CD4-positive, alpha-beta memory T cell (primary cell): Measurements from ENCODE around the gene FBXO31. TPM values are rescaled to one million over a fixed set of nuclear protein-coding genes. Genes with fewer than 3 reads are reported as not detected.

ENCODE experiments used
- CTCF ChIA-PET: fragments of 350-600 bp; sonication (Branson Sonifier 250); formaldehyde crosslinking; loops from one replicate; lab custom pipeline; 2021; ENCODE audit warnings: inconsistent platforms; ENCODE audit not compliant: partially characterized antibody; lab: Charles Lee
- POLR2A ChIA-PET: fragments of 350-600 bp; sonication (Branson Sonifier 250); formaldehyde crosslinking; loops from one replicate; lab custom pipeline; 2021; ENCODE audit not compliant: partially characterized antibody; lab: Charles Lee
- DNase-seq, 5 donors: peaks; one replicate each; pipeline versions ENCODE4 v3.0.0 to v3.0.0-alpha.2; 2020 to 2022; ENCODE audit warnings: mixed read lengths in 1 of 5
- H3K27ac ChIP-seq: one replicate; pipeline ENCODE4 v1.7.0; 2013; ENCODE audit warnings: low read depth, low read length
- H3K27me3 ChIP-seq: 2 replicates; pipeline ENCODE4 v1.7.0; 2013; ENCODE audit warnings: mild to moderate bottlenecking, low read length, moderate library complexity; ENCODE audit not compliant: insufficient read depth
- H3K36me3 ChIP-seq: 2 replicates; pipeline ENCODE4 v1.7.0; 2013; ENCODE audit warnings: mild to moderate bottlenecking, low read length, moderate library complexity; ENCODE audit not compliant: insufficient read depth
- H3K4me1 ChIP-seq: 2 replicates; pipeline ENCODE4 v1.7.0; 2013; ENCODE audit warnings: mild to moderate bottlenecking, low read length, moderate library complexity; ENCODE audit not compliant: insufficient read depth
- H3K4me3 ChIP-seq, 2 donors: one replicate each; pipeline ENCODE4 v1.7.0; 2013; ENCODE audit warnings: low read length in 2 of 2, mild to moderate bottlenecking in 1 of 2
- H3K9me3 ChIP-seq, 2 donors: one replicate each; pipeline ENCODE4 v1.7.0; 2013; ENCODE audit warnings: low read length in 2 of 2, control low read depth in 1 of 2; ENCODE audit not compliant: control insufficient read depth in 1 of 2
- H3K27ac Mint-ChIP-seq, 7 donors: one replicate each; pipeline ENCODE4 v1.8.0; 2020 to 2021; ENCODE audit warnings: mixed read lengths in 7 of 7, mild to moderate bottlenecking in 6 of 7, inconsistent platforms in 3 of 7, moderate library complexity in 3 of 7
- H3K27me3 Mint-ChIP-seq, 2 donors: one replicate each; pipeline ENCODE4 v1.8.0; 2020 to 2021; ENCODE audit warnings: mixed read lengths in 2 of 2
- H3K36me3 Mint-ChIP-seq, 2 donors: one replicate each; pipeline ENCODE4 v1.8.0; 2020 to 2021; ENCODE audit warnings: mixed read lengths in 2 of 2, inconsistent platforms in 1 of 2, mild to moderate bottlenecking in 1 of 2
- H3K4me1 Mint-ChIP-seq, 4 donors: one replicate each; pipeline ENCODE4 v1.8.0; 2020 to 2021; ENCODE audit warnings: mixed read lengths in 4 of 4, mild to moderate bottlenecking in 1 of 4
- H3K4me3 Mint-ChIP-seq, 8 donors: one replicate each; pipeline ENCODE4 v1.8.0; 2020 to 2021; ENCODE audit warnings: mixed read lengths in 8 of 8, mild to moderate bottlenecking in 7 of 8, moderate library complexity in 6 of 8, inconsistent platforms in 3 of 8
- H3K9me3 Mint-ChIP-seq, 8 donors: one replicate each; pipeline ENCODE4 v1.8.0; 2020 to 2021; ENCODE audit warnings: mixed read lengths in 8 of 8, mild to moderate bottlenecking in 5 of 8, inconsistent platforms in 3 of 8, moderate library complexity in 1 of 8
- intact Hi-C: fragments of 100-400 bp; cut with micrococcal nuclease; formaldehyde crosslinking; loops from one replicate; pipeline ENCODE4 v1.15.1; 2023
- polyA plus RNA-seq, 2 donors: library from polyadenylated mRNA; unstranded; fragments of 300-500 nt; fragmentation: Illumina TruSeq; gene quantifications; one replicate each; pipeline ENCODE4 v1.2.3, GENCODE V29; 2021
- total RNA-seq, 2 experiments: library from RNA; stranded (reverse); gene quantifications; one replicate each; pipeline ENCODE4 v1.2.3, GENCODE V29; 2021

Gene FBXO31
- total and polyA plus RNA-seq, 4 experiments from 2014 or later = 22.9 to 44.6 (median 34.5) TPM

DNA sequence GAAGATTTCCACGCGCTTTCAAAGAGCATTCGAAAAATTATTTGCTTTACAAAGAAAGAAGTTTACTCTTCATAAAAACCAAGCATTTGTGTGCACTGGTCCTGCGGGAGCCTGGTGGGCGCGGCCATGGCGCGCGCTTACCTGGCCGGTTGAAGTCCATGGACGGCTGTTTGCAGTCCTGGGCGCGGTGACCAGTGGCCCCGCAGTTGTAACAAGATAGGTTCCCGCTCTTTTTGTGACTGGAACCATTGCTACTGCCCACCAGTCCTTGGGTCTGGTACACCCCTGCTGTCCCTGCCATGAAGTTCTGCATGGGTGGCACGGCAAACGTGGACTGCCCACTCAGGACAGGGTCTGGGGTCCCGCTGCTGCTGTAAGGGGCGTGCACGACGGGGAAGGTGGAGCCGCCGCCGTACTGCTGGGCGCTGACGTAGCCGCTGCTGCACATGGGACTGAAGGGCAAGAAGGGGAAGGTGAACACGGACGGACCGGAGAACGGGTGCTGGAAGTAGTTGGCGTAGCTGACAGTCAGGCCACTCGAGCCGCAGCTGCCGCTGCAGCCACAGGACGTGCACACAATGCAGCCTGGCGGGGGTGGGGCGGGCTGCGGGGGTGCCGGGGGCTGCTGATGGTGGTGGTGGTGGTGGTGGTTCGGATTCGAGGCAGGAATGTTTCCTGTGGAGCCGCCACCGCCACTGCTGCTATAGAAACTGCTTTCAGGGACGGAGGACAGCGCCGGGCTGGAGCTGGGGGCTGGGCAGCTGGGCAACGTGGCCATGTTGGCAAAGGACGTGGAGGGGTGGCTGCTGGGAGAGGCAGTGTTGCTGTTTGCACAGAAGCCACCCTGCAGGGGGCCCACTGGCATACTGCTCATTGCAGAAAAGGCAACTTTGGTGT lies 28.0 kb upstream of the FBXO31 start:
- no peaks in the 10 kb centered on the region for H3K9me3 ChIP-seq
- ChIA-PET POLR2A (no interaction called here), CTCF (no interaction called here)
- no peak for DNase-seq
- no peak overlapping the region for H3K27ac ChIP-seq
- Mint-ChIP-seq H3K4me3 (peak overlapping the region in 1 of 8 donors; percentile 61), H3K4me1 (peaks cover 0 to 3% (median 0%) of the 10 kb centered on the region in 4 donors), H3K36me3 (peaks cover 20 to 54% of the 10 kb centered on the region in 2 donors), H3K27me3 (no peaks in the 10 kb centered on the region), H3K27ac (peak overlapping the region in 1 of 7 donors; percentile 10), H3K9me3 (no peaks in the 10 kb centered on the region)
- H3K4me3 ChIP-seq = no peak overlapping the region
- intact Hi-C loops = no loop called here
- H3K36me3 ChIP-seq = peaks cover 15% of the 10 kb centered on the region
- H3K27me3 ChIP-seq = no peaks in the 10 kb centered on the region
- no peaks in the 10 kb centered on the region for H3K4me1 ChIP-seq

DNA sequence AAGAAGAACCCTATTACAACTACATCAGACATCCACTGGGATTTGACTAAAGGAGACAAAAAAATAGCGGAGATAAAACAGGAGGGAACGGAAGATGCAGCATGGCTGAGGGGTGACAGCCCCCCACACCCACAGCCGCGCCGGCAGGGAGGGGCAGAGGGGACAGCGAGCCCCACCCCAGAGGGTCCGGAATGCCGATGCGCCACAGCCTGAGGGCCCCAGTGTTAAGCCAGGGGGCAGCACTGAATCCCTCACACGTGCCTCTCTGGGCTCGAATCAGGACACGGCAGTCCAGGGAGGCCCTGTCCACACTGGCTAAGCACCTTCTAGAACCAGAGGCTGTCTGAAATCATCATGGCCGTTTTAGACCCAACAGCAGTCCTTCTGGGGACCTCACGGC lies 27.4 kb upstream of the FBXO31 start:
- ChIA-PET POLR2A (no interaction called here), CTCF (no interaction called here)
- no peaks in the 10 kb centered on the region for H3K27me3 Mint-ChIP-seq
- peaks cover 0 to 3% (median 0%) of the 10 kb centered on the region in 4 donors for H3K4me1 Mint-ChIP-seq
- H3K27ac Mint-ChIP-seq = peak overlapping the region in 2 of 7 donors; percentile 45 to 55
- peaks cover 12% of the 10 kb centered on the region for H3K36me3 ChIP-seq
- no peak overlapping the region for H3K4me3 ChIP-seq
- H3K27ac ChIP-seq = no peak overlapping the region
- no peak overlapping the region for H3K4me3 Mint-ChIP-seq
- peaks cover 20 to 55% of the 10 kb centered on the region in 2 donors for H3K36me3 Mint-ChIP-seq
- no peak for DNase-seq
- H3K9me3 ChIP-seq = no peaks in the 10 kb centered on the region
- H3K27me3 ChIP-seq = no peaks in the 10 kb centered on the region
- intact Hi-C loops = no loop called here
- no peaks in the 10 kb centered on the region for H3K4me1 ChIP-seq
- H3K9me3 Mint-ChIP-seq = no peaks in the 10 kb centered on the region

GRCh38 chr16:87410530-87410929 lies 27.0 kb upstream of the FBXO31 start:
- Histone ChIP-seq H3K27ac (no peak overlapping the region), H3K4me3 (no peak overlapping the region), H3K4me1 (no peaks in the 10 kb centered on the region), H3K27me3 (no peaks in the 10 kb centered on the region), H3K36me3 (peaks cover 14% of the 10 kb centered on the region), H3K9me3 (no peaks in the 10 kb centered on the region)
- CTCF ChIA-PET = interaction anchor here (0.7 kb wide), 1 partner anchor 17 kb away, joined by 3 read pairs; no protein-coding TSS in a partner anchor
- H3K9me3 Mint-ChIP-seq = no peaks in the 10 kb centered on the region
- intact Hi-C loops = no loop called here
- no peaks in the 10 kb centered on the region for H3K27me3 Mint-ChIP-seq
- H3K4me1 Mint-ChIP-seq = peaks cover 0 to 3% (median 0%) of the 10 kb centered on the region in 4 donors
- peaks cover 19 to 55% of the 10 kb centered on the region in 2 donors for H3K36me3 Mint-ChIP-seq
- H3K27ac Mint-ChIP-seq = peak overlapping the region in 2 of 7 donors; percentile 45 to 55
- POLR2A ChIA-PET = no interaction called here
- no peak overlapping the region for H3K4me3 Mint-ChIP-seq
- DNase-seq = no peak

- ChIA-PET CTCF (interaction anchor here (0.7 to 1.0 kb wide), 2 partner anchors 15 to 16 kb away, joined by 3 read pairs; no protein-coding TSS in a partner anchor), POLR2A (no interaction called here)
- no peak overlapping the region for H3K27ac Mint-ChIP-seq
- H3K36me3 Mint-ChIP-seq = peaks cover 14 to 58% of the 10 kb centered on the region in 2 donors
- intact Hi-C loops = no loop called here
- Histone ChIP-seq H3K27me3 (no peaks in the 10 kb centered on the region), H3K27ac (no peak overlapping the region), H3K9me3 (no peaks in the 10 kb centered on the region), H3K4me3 (no peak overlapping the region), H3K36me3 (peaks cover 21% of the 10 kb centered on the region), H3K4me1 (no peaks in the 10 kb centered on the region)
- no peaks in the 10 kb centered on the region for H3K27me3 Mint-ChIP-seq
- H3K4me3 Mint-ChIP-seq = no peak overlapping the region
- DNase-seq = no peak
- peaks cover 0 to 3% (median 0%) of the 10 kb centered on the region in 4 donors for H3K4me1 Mint-ChIP-seq
- H3K9me3 Mint-ChIP-seq = no peaks in the 10 kb centered on the region
These were observed 26.2 kb upstream of the FBXO31 start for GRCh38 chr16:87409781-87410180.

DNA sequence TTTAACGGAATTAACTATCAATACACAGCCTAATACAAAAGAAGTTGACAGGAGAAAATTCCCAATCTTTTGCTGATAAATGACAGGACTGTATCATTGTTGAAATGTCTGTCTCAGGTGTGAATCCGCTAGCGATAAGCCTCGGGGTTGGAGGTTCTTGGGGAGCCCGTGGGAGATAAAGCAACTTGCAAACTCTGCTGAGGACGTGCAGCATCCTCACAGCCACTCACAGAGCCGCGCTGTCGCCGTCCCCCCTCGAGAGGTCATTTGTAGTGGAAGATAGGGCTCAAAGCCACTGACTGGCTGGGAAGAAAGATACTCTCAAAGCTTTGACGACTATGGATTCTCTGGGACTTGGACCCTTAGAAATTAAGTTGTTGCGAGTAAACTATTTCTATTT lies 25.6 kb upstream of the FBXO31 start:
- Histone ChIP-seq H3K9me3 (no peaks in the 10 kb centered on the region), H3K36me3 (peaks cover 27% of the 10 kb centered on the region), H3K27ac (no peak overlapping the region), H3K4me1 (no peaks in the 10 kb centered on the region), H3K4me3 (no peak overlapping the region), H3K27me3 (no peaks in the 10 kb centered on the region)
- no peak overlapping the region for H3K27ac Mint-ChIP-seq
- H3K4me1 Mint-ChIP-seq = peaks cover 0 to 3% (median 0%) of the 10 kb centered on the region in 4 donors
- H3K27me3 Mint-ChIP-seq = no peaks in the 10 kb centered on the region
- POLR2A ChIA-PET = no interaction called here
- H3K36me3 Mint-ChIP-seq = peaks cover 14 to 63% of the 10 kb centered on the region in 2 donors
- intact Hi-C loops = no loop called here
- no peak for DNase-seq
- no peak overlapping the region for H3K4me3 Mint-ChIP-seq
- H3K9me3 Mint-ChIP-seq = no peaks in the 10 kb centered on the region
- CTCF ChIA-PET = interaction anchor here (1.0 kb wide), 1 partner anchor 15 kb away, joined by 3 read pairs; no protein-coding TSS in a partner anchor

- intact Hi-C loops = no loop called here
- Histone ChIP-seq H3K4me1 (no peaks in the 10 kb centered on the region), H3K27ac (no peak overlapping the region), H3K9me3 (no peaks in the 10 kb centered on the region), H3K4me3 (no peak overlapping the region), H3K27me3 (no peaks in the 10 kb centered on the region), H3K36me3 (peaks cover 35% of the 10 kb centered on the region)
- Mint-ChIP-seq H3K27me3 (no peaks in the 10 kb centered on the region), H3K9me3 (no peaks in the 10 kb centered on the region), H3K27ac (peak overlapping the region in 3 of 7 donors; percentile 7 to 60 (median 43)), H3K4me3 (peak overlapping the region in 1 of 8 donors; percentile 42), H3K36me3 (peaks cover 9 to 70% of the 10 kb centered on the region in 2 donors), H3K4me1 (peaks cover 0 to 3% (median 0%) of the 10 kb centered on the region in 4 donors)
- POLR2A ChIA-PET = interaction anchor here (1.0 to 1.4 kb wide), 3 partner anchors 11 to 24 kb away, joined by 3 to 4 read pairs (median 3); partner anchors contain the start of gene FBXO31
- peak in 4 of 5 donors; percentile 11 to 50 (median 19) for DNase-seq
- CTCF ChIA-PET = interaction anchor here (1.0 kb wide), 1 partner anchor 13 kb away, joined by 6 read pairs; no protein-coding TSS in a partner anchor
These were observed 24.0 kb upstream of the FBXO31 start for GRCh38 chr16:87407511-87408112.
